WTC11 (cell line): ENCODE results near the gene B4GALT2. TPM values are rescaled to one million over a fixed set of nuclear protein-coding genes. Genes with fewer than 3 reads are reported as not detected.

Experiments
- ATAC-seq: fragments of 200-7000 bp; cut with Tn5 transposase; 2 replicates; pipeline ENCODE4 v1.10.0; 2021; ENCODE audit warnings: mild to moderate bottlenecking, moderate library complexity
- Bru-seq: library from RNA; stranded (reverse); fragments of 400-500 nt; gene quantifications from one replicate; lab custom pipeline; 2021; lab: Mats Ljungman, UMichigan
- CTCF ChIA-PET: fragments of 300-600 bp; sonication (Branson Sonifier 250); formaldehyde crosslinking; loops from one replicate; lab custom pipeline; 2021; ENCODE audit warnings: antibody characterized with exemption; lab: Charles Lee
- POLR2A ChIA-PET: fragments of 350-600 bp; sonication (Branson Sonifier 250); formaldehyde crosslinking; loops from one replicate; lab custom pipeline; 2021; ENCODE audit warnings: antibody characterized with exemption; lab: Charles Lee
- DNase-seq: peaks from one replicate; pipeline ENCODE4 v3.0.0; 2021; ENCODE audit warnings: low spot score
- H3K27ac Mint-ChIP-seq: 2 replicates; pipeline ENCODE4 v1.8.0; 2021; ENCODE audit warnings: mixed read lengths
- H3K27me3 Mint-ChIP-seq: 2 replicates; pipeline ENCODE4 v1.8.0; 2021; ENCODE audit warnings: low read depth, mild to moderate bottlenecking, moderate library complexity, mixed read lengths
- H3K36me3 Mint-ChIP-seq: 2 replicates; pipeline ENCODE4 v1.8.0; 2021; ENCODE audit warnings: mixed read lengths
- H3K4me1 Mint-ChIP-seq: 2 replicates; pipeline ENCODE4 v1.8.0; 2022; ENCODE audit warnings: mixed read lengths
- H3K4me3 Mint-ChIP-seq: 2 replicates; pipeline ENCODE4 v1.8.0; 2021; ENCODE audit warnings: mild to moderate bottlenecking, moderate library complexity, mixed read lengths
- H3K9me3 Mint-ChIP-seq: 2 replicates; pipeline ENCODE4 v1.8.0; 2021; ENCODE audit warnings: mixed read lengths
- CTCF ChIP-seq: fragments of 200-600 bp; IDR thresholded peaks from 2 replicates; pipeline ENCODE4 v1.8.0; 2022; ENCODE audit warnings: antibody characterized with exemption
- NR2C2 ChIP-seq: sonication (generic); formaldehyde crosslinking; IDR thresholded peaks from 2 replicates; pipeline ENCODE4 v1.8.0; 2022; ENCODE audit warnings: mild to moderate bottlenecking, missing genetic modification reagents
- SMAD3 ChIP-seq: sonication (generic); formaldehyde crosslinking; IDR thresholded peaks from 2 replicates; pipeline ENCODE4 v1.8.0; 2022; ENCODE audit warnings: missing genetic modification reagents, mild to moderate bottlenecking, borderline replicate concordance
- SOX15 ChIP-seq: fragments of 250-450 bp; sonication (Bioruptor Pico); IDR thresholded peaks from 2 replicates; pipeline ENCODE4 v1.9.0; 2021; ENCODE audit warnings: mild to moderate bottlenecking
- SP1 ChIP-seq: sonication (generic); formaldehyde crosslinking; conservative IDR thresholded peaks from 2 replicates; pipeline ENCODE4 v1.8.1; 2022; ENCODE audit warnings: missing genetic modification reagents
- USF2 ChIP-seq: sonication (generic); formaldehyde crosslinking; IDR thresholded peaks from 2 replicates; pipeline ENCODE4 v1.8.1; 2023; ENCODE audit warnings: mild to moderate bottlenecking, missing genetic modification reagents, moderate library complexity
- ZBTB21 ChIP-seq: sonication (generic); formaldehyde crosslinking; IDR thresholded peaks from 2 replicates; pipeline ENCODE4 v1.8.1; 2023; ENCODE audit warnings: mild to moderate bottlenecking, missing genetic modification reagents, borderline replicate concordance
- ZNF263 ChIP-seq: sonication (generic); formaldehyde crosslinking; IDR thresholded peaks from 2 replicates; pipeline ENCODE4 v1.8.1; 2022; ENCODE audit warnings: low read depth, mild to moderate bottlenecking, moderate library complexity, missing genetic modification reagents
- ZNF281 ChIP-seq: sonication (generic); formaldehyde crosslinking; IDR thresholded peaks from 2 replicates; pipeline ENCODE4 v1.8.0; 2023; ENCODE audit warnings: mild to moderate bottlenecking, missing genetic modification reagents
- long read RNA-seq, 3 experiments: library from RNA in 1 of 3; library from capped mRNA in 1 of 3; library from polyadenylated mRNA in 1 of 3; unstranded in 2 of 3; stranded (forward) in 1 of 3; transcript quantifications; one replicate each; pipeline ENCODE4 v2.0.0, GENCODE V29; 2021
- total RNA-seq: library from RNA; stranded (reverse); gene quantifications from 3 replicates; pipeline ENCODE4 v1.2.3, GENCODE V29; 2021
- TF ChIP-seq, protein P1 (sequence below): sonication (generic); formaldehyde crosslinking; IDR thresholded peaks from 2 replicates; pipeline ENCODE4 v1.8.0; 2023; ENCODE audit warnings: missing genetic modification reagents, mild to moderate bottlenecking, borderline replicate concordance
- TF ChIP-seq, protein P2 (sequence below): sonication (generic); formaldehyde crosslinking; IDR thresholded peaks from 2 replicates; pipeline ENCODE4 v1.8.1; 2022; ENCODE audit warnings: mild to moderate bottlenecking, missing genetic modification reagents, moderate library complexity, borderline replicate concordance

B4GALT2 gene
- total RNA-seq, result 66.7 to 72.2 TPM (median 66.9 TPM) in 3 replicates
- percentile 69 among the genes with signal in this experiment for Bru-seq, nascent RNA
- long read RNA-seq, experiment 1, transcript B4GALT2-202 (7 exons, 2,629 nt), result minor isoform, 6 of 452 reads
- long read RNA-seq, experiment 1, transcript B4GALT2-203 (7 exons, 2,203 nt), result major isoform, 335 of 452 reads
- long read RNA-seq, experiment 1, partial matches to known transcripts, result 31 of 452 reads
- long read RNA-seq, experiment 1, other reads (novel, unspliced or antisense), result 79 of 452 reads
- long read RNA-seq, experiment 2, transcript B4GALT2-203 (7 exons, 2,203 nt), result major isoform, 52 of 102 reads
- long read RNA-seq, experiment 2, partial matches to known transcripts, result 29 of 102 reads
- long read RNA-seq, experiment 2, other reads (novel, unspliced or antisense), result 21 of 102 reads
- long read RNA-seq, experiment 3, partial matches to known transcripts, result 13 of 17 reads
- long read RNA-seq, experiment 3, other reads (novel, unspliced or antisense), result 3 of 17 reads

DNA sequence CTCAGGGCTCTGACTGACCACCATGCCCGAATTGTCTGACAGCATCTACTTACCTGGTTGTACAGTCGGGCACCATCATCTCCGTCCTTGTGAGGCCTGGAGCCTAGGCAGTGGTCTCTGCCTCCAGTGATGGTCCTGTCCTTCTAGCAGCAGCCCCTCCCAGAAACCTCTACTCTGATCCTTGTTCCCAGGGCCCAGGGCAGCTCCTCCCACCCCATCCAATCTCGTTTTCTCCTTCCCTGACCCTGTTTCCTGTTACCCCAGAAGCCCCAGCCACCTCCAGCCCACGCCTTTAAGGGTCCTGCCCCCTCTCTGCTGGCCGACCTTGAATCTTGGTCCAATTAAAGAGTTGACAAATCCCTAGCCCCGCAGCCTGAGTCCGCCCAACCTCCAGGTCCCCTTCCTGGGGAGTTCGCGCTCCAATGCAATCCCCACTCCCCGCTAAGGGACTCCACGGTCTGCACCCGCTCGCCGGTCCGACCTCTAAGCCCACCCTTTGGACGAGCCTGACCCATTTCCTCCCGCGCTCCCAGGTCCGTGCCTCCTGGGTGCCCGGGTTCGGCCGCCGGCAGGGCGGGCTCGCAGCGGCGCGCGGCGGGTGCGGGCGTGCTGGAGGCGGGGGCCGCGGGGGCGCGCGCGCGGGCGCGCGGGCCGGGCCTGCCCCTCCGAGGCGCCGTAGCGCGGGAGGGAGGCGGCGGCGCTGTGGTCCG is at the start of gene B4GALT2:
TSS of gene B4GALT2 (plus strand) at position 660 of the 710 bp plus-strand sequence. CDS start 1,951 bp downstream, outside the sequence.
- Mint-ChIP-seq H3K4me3 (peak within 1 kb of the TSS; percentile 89), H3K27me3 (no peaks in the 10 kb centered on the region; the same call in 1 of the 2 replicates), H3K27ac (peak within 1 kb of the TSS; percentile 73), H3K9me3 (no peaks in the 10 kb centered on the region), H3K36me3 (peaks cover 25% of the 10 kb centered on the region), H3K4me1 (peaks cover 36% of the 10 kb centered on the region)
- ChIA-PET CTCF (interaction anchor here (1.1 to 1.7 kb wide), 2 partner anchors 44 to 215 kb away, joined by 7 to 8 read pairs; no protein-coding TSS in a partner anchor), POLR2A (no interaction called here)
- ATAC-seq, result peak; percentile 39
- DNase-seq, result peak; percentile 45
- TF ChIP-seq SMAD3 (CRISPR knock-in tag) (0 out of 2 replicates have a peak, but pooled peaks have one; percentile 22), ZBTB21 (CRISPR knock-in tag) (0 out of 2 replicates have a peak, but pooled peaks have one; percentile 39), SP1 (CRISPR knock-in tag) (0 out of 2 replicates have a peak, but pooled peaks have one; percentile 20), ZNF263 (CRISPR knock-in tag) (no peak)
- TF ChIP-seq, protein P1, sequence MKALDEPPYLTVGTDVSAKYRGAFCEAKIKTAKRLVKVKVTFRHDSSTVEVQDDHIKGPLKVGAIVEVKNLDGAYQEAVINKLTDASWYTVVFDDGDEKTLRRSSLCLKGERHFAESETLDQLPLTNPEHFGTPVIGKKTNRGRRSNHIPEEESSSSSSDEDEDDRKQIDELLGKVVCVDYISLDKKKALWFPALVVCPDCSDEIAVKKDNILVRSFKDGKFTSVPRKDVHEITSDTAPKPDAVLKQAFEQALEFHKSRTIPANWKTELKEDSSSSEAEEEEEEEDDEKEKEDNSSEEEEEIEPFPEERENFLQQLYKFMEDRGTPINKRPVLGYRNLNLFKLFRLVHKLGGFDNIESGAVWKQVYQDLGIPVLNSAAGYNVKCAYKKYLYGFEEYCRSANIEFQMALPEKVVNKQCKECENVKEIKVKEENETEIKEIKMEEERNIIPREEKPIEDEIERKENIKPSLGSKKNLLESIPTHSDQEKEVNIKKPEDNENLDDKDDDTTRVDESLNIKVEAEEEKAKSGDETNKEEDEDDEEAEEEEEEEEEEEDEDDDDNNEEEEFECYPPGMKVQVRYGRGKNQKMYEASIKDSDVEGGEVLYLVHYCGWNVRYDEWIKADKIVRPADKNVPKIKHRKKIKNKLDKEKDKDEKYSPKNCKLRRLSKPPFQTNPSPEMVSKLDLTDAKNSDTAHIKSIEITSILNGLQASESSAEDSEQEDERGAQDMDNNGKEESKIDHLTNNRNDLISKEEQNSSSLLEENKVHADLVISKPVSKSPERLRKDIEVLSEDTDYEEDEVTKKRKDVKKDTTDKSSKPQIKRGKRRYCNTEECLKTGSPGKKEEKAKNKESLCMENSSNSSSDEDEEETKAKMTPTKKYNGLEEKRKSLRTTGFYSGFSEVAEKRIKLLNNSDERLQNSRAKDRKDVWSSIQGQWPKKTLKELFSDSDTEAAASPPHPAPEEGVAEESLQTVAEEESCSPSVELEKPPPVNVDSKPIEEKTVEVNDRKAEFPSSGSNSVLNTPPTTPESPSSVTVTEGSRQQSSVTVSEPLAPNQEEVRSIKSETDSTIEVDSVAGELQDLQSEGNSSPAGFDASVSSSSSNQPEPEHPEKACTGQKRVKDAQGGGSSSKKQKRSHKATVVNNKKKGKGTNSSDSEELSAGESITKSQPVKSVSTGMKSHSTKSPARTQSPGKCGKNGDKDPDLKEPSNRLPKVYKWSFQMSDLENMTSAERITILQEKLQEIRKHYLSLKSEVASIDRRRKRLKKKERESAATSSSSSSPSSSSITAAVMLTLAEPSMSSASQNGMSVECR, result peak; percentile 44; the same call in 1 of the 2 replicates
- TF ChIP-seq, all 79 proteins: peak for 4

DNA sequence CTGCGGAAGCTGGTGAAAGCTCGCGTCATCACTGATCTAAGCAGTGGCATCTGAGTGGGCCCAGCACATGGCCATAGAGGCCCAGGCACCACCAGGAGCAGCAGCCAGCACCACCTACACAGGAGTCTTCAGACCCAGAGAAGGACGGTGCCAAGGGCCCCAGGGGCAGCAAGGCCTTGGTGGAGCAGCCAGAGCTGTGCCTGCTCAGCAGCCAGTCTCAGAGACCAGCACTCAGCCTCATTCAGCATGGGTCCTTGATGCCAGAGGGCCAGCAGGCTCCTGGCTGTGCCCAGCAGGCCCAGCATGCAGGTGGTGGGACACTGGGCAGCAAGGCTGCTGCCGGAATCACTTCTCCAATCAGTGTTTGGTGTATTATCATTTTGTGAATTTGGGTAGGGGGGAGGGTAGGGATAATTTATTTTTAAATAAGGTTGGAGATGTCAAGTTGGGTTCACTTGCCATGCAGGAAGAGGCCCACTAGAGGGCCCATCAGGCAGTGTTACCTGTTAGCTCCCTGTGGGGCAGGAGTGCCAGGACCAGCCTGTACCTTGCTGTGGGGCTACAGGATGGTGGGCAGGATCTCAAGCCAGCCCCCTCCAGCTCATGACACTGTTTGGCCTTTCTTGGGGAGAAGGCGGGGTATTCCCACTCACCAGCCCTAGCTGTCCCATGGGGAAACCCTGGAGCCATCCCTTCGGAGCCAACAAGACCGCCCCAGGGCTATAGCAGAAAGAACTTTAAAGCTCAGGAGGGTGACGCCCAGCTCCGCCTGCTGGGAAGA is 48.7 kb upstream of the B4GALT2 start:
- Mint-ChIP-seq H3K4me1 (peaks cover 29% of the 10 kb centered on the region), H3K36me3 (0 out of 2 replicates have a peak, but pooled peaks cover 2% of the 10 kb centered on the region), H3K27me3 (peaks cover 8% of the 10 kb centered on the region), H3K4me3 (no peak overlapping the region), H3K27ac (no peak overlapping the region), H3K9me3 (no peaks in the 10 kb centered on the region)
- POLR2A ChIA-PET, result interaction anchor here (0.8 to 1.4 kb wide), 3 partner anchors 16 to 165 kb away, joined by 3 to 7 read pairs (median 5); no protein-coding TSS in a partner anchor
- CTCF ChIA-PET, result interaction anchor here (0.5 to 11.9 kb wide), 54 partner anchors 9 to 645 kb away, joined by 3 to 992 read pairs (median 4); partner anchors contain the start of genes C1orf210, DPH2, IPO13 and PTPRF
- DNase-seq (peak; percentile 67), ATAC-seq (peak; percentile 13)
- no peak for TF ChIP-seq SOX15 (CRISPR knock-in tag)
- TF ChIP-seq CTCF, result peak; percentile 44
- no peak for TF ChIP-seq USF2 (CRISPR knock-in tag)

DNA sequence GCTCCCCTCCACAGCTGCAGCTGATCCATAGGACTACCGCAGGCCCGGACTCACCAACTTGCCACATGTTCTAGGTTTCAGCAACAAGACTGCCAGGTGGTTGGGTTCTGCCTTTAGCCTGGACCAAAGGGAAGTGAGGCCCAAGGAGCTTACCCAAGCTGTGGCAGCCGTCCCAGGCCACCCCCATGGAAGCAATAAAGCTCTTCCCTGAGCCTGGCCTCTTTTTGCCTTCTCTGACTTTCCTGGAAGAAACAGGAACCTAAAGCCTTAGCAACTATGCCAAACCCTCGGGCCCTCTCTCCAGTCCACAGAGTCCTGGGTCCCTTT is 48.1 kb upstream of the B4GALT2 start:
- Mint-ChIP-seq H3K27me3 (peaks cover 8% of the 10 kb centered on the region), H3K4me1 (peaks cover 33% of the 10 kb centered on the region), H3K9me3 (no peaks in the 10 kb centered on the region)
- no peak for ATAC-seq
- POLR2A ChIA-PET, result interaction anchor here (0.8 to 1.4 kb wide), 3 partner anchors 15 to 165 kb away, joined by 3 to 7 read pairs (median 5); no protein-coding TSS in a partner anchor
- CTCF ChIA-PET, result interaction anchor here (0.6 to 11.9 kb wide), 49 partner anchors 9 to 645 kb away, joined by 3 to 992 read pairs (median 4); partner anchors contain the start of genes C1orf210, DPH2, IPO13 and PTPRF
- TF ChIP-seq, protein P2, sequence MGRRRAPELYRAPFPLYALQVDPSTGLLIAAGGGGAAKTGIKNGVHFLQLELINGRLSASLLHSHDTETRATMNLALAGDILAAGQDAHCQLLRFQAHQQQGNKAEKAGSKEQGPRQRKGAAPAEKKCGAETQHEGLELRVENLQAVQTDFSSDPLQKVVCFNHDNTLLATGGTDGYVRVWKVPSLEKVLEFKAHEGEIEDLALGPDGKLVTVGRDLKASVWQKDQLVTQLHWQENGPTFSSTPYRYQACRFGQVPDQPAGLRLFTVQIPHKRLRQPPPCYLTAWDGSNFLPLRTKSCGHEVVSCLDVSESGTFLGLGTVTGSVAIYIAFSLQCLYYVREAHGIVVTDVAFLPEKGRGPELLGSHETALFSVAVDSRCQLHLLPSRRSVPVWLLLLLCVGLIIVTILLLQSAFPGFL (CRISPR knock-in tag), result no peak
- no peak for TF ChIP-seq NR2C2 (CRISPR knock-in tag)
- TF ChIP-seq ZNF281 (CRISPR knock-in tag), result no peak
- 0 out of 2 replicates have a peak, but pooled peaks have one; percentile 0 for TF ChIP-seq CTCF
- TF ChIP-seq, all 79 proteins: peak for 1
- no peak overlapping the region for H3K27ac Mint-ChIP-seq
- H3K4me3 Mint-ChIP-seq, result no peak overlapping the region
- 0 out of 2 replicates have a peak, but pooled peaks cover 2% of the 10 kb centered on the region for H3K36me3 Mint-ChIP-seq
- no peak for DNase-seq
